ENCODE results near the gene LDLRAD3. TPM values are rescaled to one million over a fixed set of nuclear protein-coding genes. Genes with fewer than 3 reads are reported as not detected.

The LDLRAD3 gene
- total RNA-seq, 4 donors from 2014 or later = 10.2 to 41.9 (median 19.8) TPM

- Histone ChIP-seq H3K4me1 (no peaks in the 10 kb centered on the region), H3K9me3 (no peaks in the 10 kb centered on the region), H3K36me3 (no peaks in the 10 kb centered on the region), H3K27me3 (no peaks in the 10 kb centered on the region), H3K27ac (no peak overlapping the region), H3K4me3 (no peak overlapping the region)
- no peak for DNase-seq
- intact Hi-C loops (cut with DNase I; ENCODE audit: low total_unique reads) = no loop called here
- TF ChIP-seq POLR2A (IDR thresholded peaks at IDR 0.05) (no peak), CTCF (IDR thresholded peaks at IDR 0.05) (no peak)
Observed at GRCh38 chr11:35932121-35932520, 11.7 kb upstream of the LDLRAD3 start.

GRCh38 chr11:35932681-35933319 is 11.1 kb upstream of the LDLRAD3 start:
- no peak for TF ChIP-seq CTCF (IDR thresholded peaks at IDR 0.05)
- no peak for TF ChIP-seq POLR2A (IDR thresholded peaks at IDR 0.05)
- Histone ChIP-seq H3K4me3 (no peak overlapping the region), H3K9me3 (no peaks in the 10 kb centered on the region), H3K27ac (no peak overlapping the region), H3K27me3 (no peaks in the 10 kb centered on the region), H3K4me1 (no peaks in the 10 kb centered on the region), H3K36me3 (no peaks in the 10 kb centered on the region)
- DNase-seq = no peak
- intact Hi-C loops (cut with DNase I; ENCODE audit: low total_unique reads) = no loop called here

- no peaks in the 10 kb centered on the region for H3K27me3 ChIP-seq
- no peak overlapping the region for H3K4me3 ChIP-seq
- no peaks in the 10 kb centered on the region for H3K36me3 ChIP-seq
- no peaks in the 10 kb centered on the region for H3K9me3 ChIP-seq
- no peak for DNase-seq
- intact Hi-C loops (cut with DNase I; ENCODE audit: low total_unique reads) = no loop called here
- H3K27ac ChIP-seq = no peak overlapping the region
- TF ChIP-seq POLR2A (IDR thresholded peaks at IDR 0.05) (no peak), CTCF (IDR thresholded peaks at IDR 0.05) (no peak)
- no peaks in the 10 kb centered on the region for H3K4me1 ChIP-seq
Observed at GRCh38 chr11:35933320-35933871, 10.5 kb upstream of the LDLRAD3 start.

GRCh38 chr11:35934271-35934670 is 9.6 kb upstream of the LDLRAD3 start:
- no peak for DNase-seq
- no peaks in the 10 kb centered on the region for H3K27me3 ChIP-seq
- intact Hi-C loops (cut with DNase I; ENCODE audit: low total_unique reads) = no loop called here
- no peaks in the 10 kb centered on the region for H3K36me3 ChIP-seq
- no peaks in the 10 kb centered on the region for H3K9me3 ChIP-seq
- TF ChIP-seq POLR2A (IDR thresholded peaks at IDR 0.05) = no peak
- no peak for TF ChIP-seq CTCF (IDR thresholded peaks at IDR 0.05)
- H3K4me3 ChIP-seq = no peak overlapping the region
- no peaks in the 10 kb centered on the region for H3K4me1 ChIP-seq
- H3K27ac ChIP-seq = no peak overlapping the region

GRCh38 chr11:35934981-35935380 is 8.9 kb upstream of the LDLRAD3 start:
- TF ChIP-seq POLR2A (IDR thresholded peaks at IDR 0.05) = no peak
- no peak for TF ChIP-seq CTCF (IDR thresholded peaks at IDR 0.05)
- Histone ChIP-seq H3K36me3 (no peaks in the 10 kb centered on the region), H3K4me1 (no peaks in the 10 kb centered on the region), H3K9me3 (no peaks in the 10 kb centered on the region), H3K4me3 (no peak overlapping the region), H3K27me3 (no peaks in the 10 kb centered on the region), H3K27ac (no peak overlapping the region)
- intact Hi-C loops (cut with DNase I; ENCODE audit: low total_unique reads) = no loop called here
- DNase-seq = no peak

Data from uterus (tissue), 4 donors.